Motor neuron (in vitro differentiated cells): ENCODE measurements around the gene PRR14L. TPM values are rescaled to one million over a fixed set of nuclear protein-coding genes. Genes with fewer than 3 reads are reported as not detected.
A peak's percentile ranks its signal among the peaks of the same experiment; 100 is the strongest.
"Not testable (repeated sequence)": the region's sequence is repeated elsewhere in the genome, so short reads cannot be mapped to it uniquely, and the experiment has no call there.

ENCODE experiments used
- ATAC-seq, 8 experiments: fragments of 200-7000 bp; cut with Tn5 transposase; replicated peaks in 6 of 8; 2 replicates each; pipeline ENCODE4 v1.8.0; 2021; ENCODE audit warnings: mild to moderate bottlenecking in 8 of 8, moderate library complexity in 8 of 8
- H3K27ac ChIP-seq, 2 donors: fragments of 250-450 bp; sonication (Bioruptor Pico); 2 replicates each; pipeline ENCODE4 v1.9.0; 2021; ENCODE audit warnings: antibody characterized with exemption in 2 of 2, mild to moderate bottlenecking in 2 of 2, moderate library complexity in 1 of 2
- H3K4me1 ChIP-seq, 2 donors: fragments of 250-450 bp; sonication (Bioruptor Pico); replicated peaks in 1 of 2; 2 replicates each; pipeline ENCODE4 v1.6.1; 2021; ENCODE audit warnings: antibody characterized with exemption in 2 of 2, mild to moderate bottlenecking in 2 of 2, moderate library complexity in 1 of 2
- H3K4me3 ChIP-seq, 5 donors: fragments of 250-450 bp; sonication (Bioruptor Pico); 2 replicates each; pipeline ENCODE4 v1.9.0; 2021; ENCODE audit warnings: antibody characterized with exemption in 5 of 5, mild to moderate bottlenecking in 5 of 5, moderate library complexity in 4 of 5
- WGBS, 10 experiments: fragments of 450-650 bp; shearing (Covaris generic); methylation state at CpG; one replicate each; pipeline ENCODE4 v1.0.0; 2022; 5-methylcytosine and 5-hydroxymethylcytosine counted together
- in situ Hi-C, 9 experiments: fragments of 400-800 bp; cut with MboI; loops; one replicate each; pipeline ENCODE4 v1.15.0; 2021; ENCODE audit warnings: low sequenced_read_pairs in 9 of 9, low pct_unique_long_range_greater_than_20kb in 2 of 9; ENCODE audit not compliant: unreplicated experiment in 9 of 9
- total RNA-seq, 8 experiments: library from RNA; unstranded; fragments of 300-600 nt; gene quantifications; 2 replicates each; pipeline versions ENCODE4 v1.2.3 to v1.2.4, GENCODE V29; 2022

Gene PRR14L
- total RNA-seq, 8 experiments from 2014 or later, result 17.5 to 52.3 (median 28.6) TPM

DNA sequence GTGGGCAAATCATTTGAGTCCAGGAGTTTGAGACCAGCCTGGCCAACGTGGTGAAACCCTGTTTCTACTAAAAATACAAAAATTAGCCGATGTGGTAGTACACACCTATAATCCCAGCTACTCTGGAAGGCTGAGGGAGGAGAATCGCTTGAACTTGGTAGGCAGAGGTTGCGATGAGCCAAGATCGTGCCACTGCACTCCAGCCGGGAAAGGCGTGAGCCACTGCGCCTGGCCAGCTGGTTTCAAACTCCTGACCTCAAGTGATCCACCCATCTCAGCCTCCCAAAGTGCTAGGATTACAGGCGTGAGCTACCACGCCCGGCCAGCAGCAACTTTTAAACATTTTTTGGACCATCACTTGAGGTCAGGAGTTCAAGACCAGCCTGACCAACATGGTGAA lies 55.9 kb downstream of the PRR14L start:
- in situ Hi-C loops, ATAC-seq: not testable (repeated sequence)

DNA sequence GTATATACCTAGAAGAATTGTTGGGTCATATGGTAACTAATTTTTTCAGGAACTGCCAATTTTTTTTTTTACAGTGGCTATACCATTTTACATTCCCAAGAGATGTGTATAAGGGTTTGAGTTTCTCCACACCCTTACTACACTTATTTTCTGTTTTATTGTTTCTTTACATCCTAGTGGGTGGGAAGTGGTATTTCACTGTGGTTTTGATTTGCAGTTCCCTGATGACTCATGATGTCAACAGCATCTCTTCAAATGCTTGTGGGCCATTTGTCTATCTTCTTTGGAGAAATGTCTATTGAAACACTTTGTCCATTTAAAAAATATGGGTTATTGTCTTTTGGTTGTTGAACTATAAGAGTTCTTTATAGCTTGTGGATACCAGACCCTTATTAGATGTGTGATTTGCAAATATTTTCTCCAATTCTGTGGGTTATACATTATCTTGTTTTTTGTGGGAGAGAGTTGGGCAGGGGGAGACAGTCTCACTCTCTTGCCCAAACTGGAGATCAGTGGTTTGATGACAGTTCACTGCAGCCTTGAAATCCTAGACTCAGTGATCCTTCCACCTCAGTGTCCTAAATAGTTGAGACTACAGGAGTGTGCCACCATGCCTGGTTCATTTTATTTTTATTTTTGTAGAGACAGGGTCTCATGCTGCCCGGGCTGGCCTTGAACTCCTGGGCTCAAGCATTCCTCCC lies 57.6 kb downstream of the PRR14L start:
- 100% methylated on average over 1 of the region's 1 CpG; no CpG with 5 or more reads in 6 of the 10 experiments for WGBS, 10 experiments
- in situ Hi-C loops, result no loop called here
- Histone ChIP-seq H3K4me1 (no peaks in the 10 kb centered on the region), H3K27ac (no peak overlapping the region), H3K4me3 (no peak overlapping the region)
- no peak for ATAC-seq

More for the DNA sequence above, 55.9 kb downstream of the PRR14L start:
- not testable (repeated sequence) for H3K4me3 ChIP-seq, H3K4me1 ChIP-seq, H3K27ac ChIP-seq
- 43 to 100% (median 100%) methylated on average over 1 to 6 of the region's 11 CpGs; no CpG with 5 or more reads in 5 of the 10 experiments for WGBS, 10 experiments

DNA sequence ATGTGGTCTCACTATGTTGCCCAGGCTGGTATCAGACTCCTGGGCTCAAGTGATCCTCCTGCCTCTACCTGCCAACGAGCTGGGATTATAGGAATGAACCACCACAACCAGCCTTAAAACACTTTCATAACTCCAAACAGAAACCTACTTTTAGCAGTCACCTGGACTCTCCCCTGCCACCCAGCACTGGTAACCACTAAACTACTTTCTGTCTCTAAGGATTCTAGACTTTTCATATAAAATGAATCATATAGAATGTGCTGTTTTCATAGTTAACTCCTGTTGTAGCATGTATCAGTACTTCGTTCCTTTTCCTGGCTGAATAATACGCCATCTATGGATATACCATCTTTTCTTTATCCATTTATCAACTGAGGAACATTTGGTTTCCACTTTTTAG lies 58.5 kb downstream of the PRR14L start:
- 88 to 100% (median 100%) methylated on average over 1 to 3 of the region's 3 CpGs for WGBS, 10 experiments
- in situ Hi-C loops, result no loop called here
- ATAC-seq, result no peak

DNA sequence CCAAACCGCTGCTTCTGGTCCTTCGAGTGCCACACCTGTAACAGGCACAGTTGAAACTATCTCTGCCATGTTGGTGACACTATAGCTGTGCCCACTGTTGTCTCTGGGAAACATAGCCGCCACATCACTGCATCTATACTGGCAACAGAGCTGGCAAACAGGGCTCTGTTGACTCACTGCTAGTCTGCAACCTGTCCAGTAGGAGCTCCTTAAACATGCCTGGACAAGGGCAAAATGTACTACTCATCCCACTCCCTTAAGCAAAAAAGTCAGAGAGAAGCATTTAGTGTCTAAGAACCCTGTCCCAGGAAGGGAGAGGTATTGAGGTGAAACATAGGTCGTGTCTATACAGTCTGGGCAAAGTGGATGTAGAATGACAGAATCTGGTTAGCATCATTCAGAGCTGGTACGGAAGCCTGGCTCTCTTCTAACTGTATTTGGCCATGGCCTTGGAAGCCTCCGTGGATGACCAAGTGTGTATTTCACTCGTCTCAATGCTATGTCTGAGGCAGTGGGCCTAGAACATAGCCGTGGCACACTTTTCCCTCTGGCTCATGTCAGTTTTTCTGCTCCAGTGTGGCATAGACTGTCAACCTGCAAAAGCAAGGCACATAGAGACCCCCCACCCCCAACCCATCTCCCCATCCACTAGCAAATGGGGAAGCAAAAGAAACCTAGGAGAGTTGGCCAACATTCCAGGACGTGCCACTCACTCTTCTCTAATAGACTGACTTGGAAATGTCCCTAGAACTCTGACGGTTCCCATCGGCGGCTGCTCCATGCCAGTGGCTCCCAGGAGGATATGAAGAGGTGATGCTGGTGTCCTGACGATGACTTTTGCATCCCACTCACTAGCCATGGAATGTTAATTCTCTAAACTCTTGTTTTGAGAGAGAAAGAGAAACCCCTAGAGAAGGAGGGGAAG lies 66.5 kb downstream of the PRR14L start:
- Histone ChIP-seq H3K4me1 (no peaks in the 10 kb centered on the region), H3K4me3 (no peak overlapping the region), H3K27ac (no peak overlapping the region)
- WGBS, 10 experiments, result 0 to 100% (median 92%) methylated on average over 1 to 9 of the region's 13 CpGs; no CpG with 5 or more reads in 1 of the 10 experiments
- in situ Hi-C loops, result no loop called here
- no peak for ATAC-seq

More for the DNA sequence above, 58.5 kb downstream of the PRR14L start:
- Histone ChIP-seq H3K4me1 (no peaks in the 10 kb centered on the region), H3K27ac (no peak overlapping the region), H3K4me3 (no peak overlapping the region)

DNA sequence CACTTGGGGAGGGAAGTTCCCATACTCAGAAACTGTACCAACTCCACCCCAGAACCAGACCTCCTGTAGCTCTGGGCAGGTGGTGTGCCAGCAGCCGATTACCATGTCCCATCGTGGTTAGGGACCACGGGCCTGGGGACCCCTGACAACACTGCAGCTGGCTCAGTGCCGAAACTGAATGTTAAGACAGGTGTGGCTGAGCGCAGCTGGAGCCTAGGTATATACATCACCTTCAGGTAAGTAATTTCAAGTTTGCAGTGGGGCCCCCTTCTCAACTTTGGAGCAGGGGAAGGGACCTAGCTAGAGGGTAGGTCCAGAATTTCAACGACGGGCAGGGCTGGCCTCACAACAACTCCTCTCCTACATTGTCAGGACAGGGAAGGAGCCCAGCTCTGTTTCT lies 67.2 kb downstream of the PRR14L start:
- in situ Hi-C loops, result no loop called here
- no peak overlapping the region for H3K27ac ChIP-seq
- ATAC-seq, result no peak
- WGBS, 10 experiments, result 70 to 100% (median 90%) methylated on average over 1 to 2 of the region's 7 CpGs; no CpG with 5 or more reads in 6 of the 10 experiments
- no peaks in the 10 kb centered on the region for H3K4me1 ChIP-seq
- no peak overlapping the region for H3K4me3 ChIP-seq

DNA sequence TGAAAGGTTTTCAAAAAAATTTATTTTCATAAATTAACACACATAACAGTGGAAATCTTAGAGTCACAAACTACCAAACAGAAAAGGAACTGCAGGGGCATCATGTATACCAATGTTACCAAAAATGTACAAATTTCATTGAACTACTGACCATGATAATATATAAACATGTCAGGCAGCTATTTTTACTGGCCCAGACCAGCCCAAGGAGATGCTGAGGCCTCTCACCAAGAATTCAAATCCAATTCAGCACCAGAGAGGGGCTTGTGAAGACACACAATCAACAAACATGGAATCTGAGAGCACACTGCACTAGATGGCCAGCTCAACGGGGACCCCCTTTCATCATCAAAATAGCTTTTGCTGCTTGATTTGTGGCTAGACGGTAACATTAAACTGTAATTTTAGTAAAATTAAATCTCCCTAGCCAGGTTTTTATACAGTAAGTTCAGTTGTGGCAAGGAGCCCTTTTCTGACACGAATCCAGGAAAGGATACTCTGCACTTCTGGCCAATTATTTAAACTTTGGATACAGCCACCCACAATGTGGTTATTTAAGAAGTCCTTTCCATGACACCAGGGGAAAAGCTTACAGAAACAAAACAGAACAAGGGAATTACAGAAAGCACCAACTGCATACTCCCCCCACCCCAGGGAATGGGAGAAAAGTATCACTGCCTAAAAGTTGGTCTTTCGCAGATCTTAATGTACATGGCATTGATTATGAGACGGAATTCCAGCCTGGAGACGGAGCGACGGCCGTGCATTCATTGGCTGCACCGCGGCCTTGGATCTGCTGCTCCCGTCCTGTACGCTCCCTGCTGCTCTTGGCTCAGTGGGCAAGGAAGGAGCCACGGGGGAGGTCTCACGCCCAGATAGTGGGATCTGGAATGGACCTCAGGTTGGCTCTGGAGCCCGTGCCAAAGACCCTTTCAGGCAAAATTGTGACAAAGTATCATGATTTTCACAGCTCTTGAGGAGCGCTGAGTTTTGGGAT lies 68.3 kb downstream of the PRR14L start:
- H3K4me3 ChIP-seq, result no peak overlapping the region
- WGBS, 10 experiments, result 33 to 100% (median 90%) methylated on average over 4 to 12 of the region's 17 CpGs; no CpG with 5 or more reads in 3 of the 10 experiments
- no peak for ATAC-seq
- in situ Hi-C loops, result no loop called here
- no peaks in the 10 kb centered on the region for H3K4me1 ChIP-seq
- no peak overlapping the region for H3K27ac ChIP-seq

DNA sequence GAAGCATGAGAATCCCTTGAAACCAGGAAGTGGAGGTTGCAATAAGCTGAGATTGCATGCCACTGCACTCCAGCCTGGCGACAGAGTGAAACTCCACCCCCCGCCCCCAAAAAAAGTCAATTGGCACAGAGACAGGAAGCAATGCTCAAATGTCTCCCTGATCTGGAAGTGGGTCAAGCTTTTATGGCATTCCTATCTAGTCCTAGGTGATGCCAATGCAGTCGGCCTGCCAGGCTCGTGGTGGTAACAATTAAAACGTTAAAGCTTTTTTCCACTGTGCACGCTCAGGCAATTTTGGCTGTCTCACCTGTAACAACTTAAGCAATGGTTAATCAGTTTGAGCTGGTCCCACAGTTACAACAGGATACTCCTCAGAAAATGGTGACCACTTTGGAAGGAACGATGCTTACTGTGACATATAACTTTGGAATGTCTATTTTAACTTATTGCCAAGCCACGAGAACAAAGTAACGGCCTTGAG lies 69.0 kb downstream of the PRR14L start:
- peak in 1 of 8 experiments; percentile 62 for ATAC-seq
- H3K27ac ChIP-seq, result no peak overlapping the region
- H3K4me3 ChIP-seq, result no peak overlapping the region
- H3K4me1 ChIP-seq, result no peaks in the 10 kb centered on the region
- WGBS, 10 experiments, result 45 to 100% (median 86%) methylated on average over 1 to 9 of the region's 9 CpGs
- in situ Hi-C loops, result no loop called here

DNA sequence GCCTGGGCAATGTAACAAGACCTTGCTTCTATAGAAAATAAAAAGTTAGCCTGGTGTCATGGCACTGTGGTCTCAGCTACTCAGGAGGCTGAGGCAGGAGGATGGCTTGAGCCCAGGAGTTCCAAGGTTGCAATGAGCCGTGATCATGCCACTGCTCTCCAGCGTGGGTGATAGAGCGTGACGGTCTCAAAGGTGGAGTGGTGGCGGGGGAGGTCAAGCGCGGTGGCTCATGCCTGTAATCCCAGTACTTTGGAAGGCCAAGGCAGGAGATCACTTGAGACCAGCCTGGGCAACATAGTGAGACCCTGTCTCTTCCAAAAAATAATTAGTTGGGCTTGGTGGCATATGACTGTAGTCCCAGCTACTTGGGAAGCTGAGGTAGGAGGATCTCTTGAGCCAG lies 71.2 kb downstream of the PRR14L start:
- H3K4me3 ChIP-seq, result no peak overlapping the region
- H3K4me1 ChIP-seq, result no peaks in the 10 kb centered on the region
- in situ Hi-C loops, result no loop called here
- H3K27ac ChIP-seq, result no peak overlapping the region
- WGBS, 10 experiments, result 92 to 100% (median 100%) methylated on average over 3 to 6 of the region's 7 CpGs; no CpG with 5 or more reads in 7 of the 10 experiments
- ATAC-seq, result no peak

DNA sequence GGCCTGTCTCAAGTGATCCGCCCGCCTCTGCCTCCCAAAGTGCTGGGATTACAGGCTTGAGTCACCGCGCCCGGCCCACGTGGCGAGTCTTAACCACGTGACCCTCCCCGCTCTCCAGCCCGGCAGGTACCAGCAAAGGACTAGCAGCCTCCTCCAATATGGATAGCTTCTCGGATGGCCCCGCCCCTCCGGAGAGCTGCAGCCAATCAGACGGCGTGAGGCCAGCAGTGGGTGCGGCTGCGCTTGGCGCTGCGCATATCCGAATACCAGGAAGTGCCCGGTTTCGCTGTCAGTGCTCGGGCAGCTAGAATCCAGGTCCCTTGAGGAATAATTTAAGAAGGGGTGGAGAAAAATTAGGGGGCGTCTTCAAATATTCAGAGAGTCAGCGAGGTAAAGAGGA lies 73.2 kb downstream of the PRR14L start:
- Histone ChIP-seq H3K4me3 (no peak overlapping the region), H3K4me1 (no peaks in the 10 kb centered on the region), H3K27ac (no peak overlapping the region)
- in situ Hi-C loops, result no loop called here
- 0 to 96% (median 56%) methylated on average over 1 to 12 of the region's 25 CpGs; no CpG with 5 or more reads in 2 of the 10 experiments for WGBS, 10 experiments
- peak in 4 of 8 experiments; percentile 28 to 100 (median 98) for ATAC-seq

DNA sequence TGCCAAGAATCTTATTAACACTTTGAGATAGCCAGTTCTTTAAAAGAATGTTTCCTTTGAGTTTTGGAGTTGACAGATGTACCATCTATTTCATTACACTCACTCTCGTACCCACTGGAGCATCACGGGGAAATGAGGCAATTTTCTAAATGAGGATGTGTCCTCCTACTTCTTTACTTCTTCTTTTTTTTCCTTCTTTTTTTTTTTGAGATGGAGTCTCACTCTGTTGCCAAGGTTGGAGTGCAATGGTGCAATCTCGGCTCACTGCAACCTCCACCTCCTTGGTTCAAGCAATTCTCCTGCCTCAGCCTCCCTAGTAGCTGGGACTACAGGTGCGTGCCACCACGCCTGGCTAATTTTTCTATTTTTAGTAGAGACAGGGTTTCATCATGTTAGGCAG lies 75.7 kb downstream of the PRR14L start:
- not testable (repeated sequence) for ATAC-seq, H3K27ac ChIP-seq, H3K4me3 ChIP-seq, H3K4me1 ChIP-seq
- in situ Hi-C loops, result loop anchor here in 2 of 9 experiments (25.0 kb wide), 1 partner anchor 288 kb away; no protein-coding TSS in a partner anchor
- WGBS, 10 experiments, result 57 to 100% (median 85%) methylated on average over 1 to 5 of the region's 5 CpGs

DNA sequence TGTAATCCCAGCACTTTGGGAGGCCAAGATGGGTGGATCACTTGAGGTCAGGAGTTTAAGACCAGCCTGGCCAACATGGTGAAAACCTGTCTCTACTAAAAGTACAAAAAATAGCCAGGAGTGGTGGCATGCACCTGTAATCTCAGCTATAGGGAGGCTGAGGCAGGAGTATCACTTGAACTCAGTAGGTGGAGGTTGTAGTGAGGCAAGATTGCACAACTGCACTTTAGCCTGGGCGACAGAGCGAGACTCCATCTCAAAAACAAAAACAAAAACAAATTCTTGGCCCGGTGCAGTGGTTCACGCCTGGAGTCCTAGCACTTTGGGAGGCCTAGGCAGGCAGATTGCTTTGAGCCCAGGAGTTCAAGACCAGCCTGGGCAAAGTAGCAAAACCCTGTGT lies 81.1 kb downstream of the PRR14L start:
- not testable (repeated sequence) for ATAC-seq, H3K4me3 ChIP-seq, H3K4me1 ChIP-seq, H3K27ac ChIP-seq
- 73 to 100% (median 93%) methylated on average over 1 to 4 of the region's 4 CpGs; no CpG with 5 or more reads in 5 of the 10 experiments for WGBS, 10 experiments
- in situ Hi-C loops, result loop anchor here in 2 of 9 experiments (25.0 kb wide), 1 partner anchor 293 kb away; no protein-coding TSS in a partner anchor

DNA sequence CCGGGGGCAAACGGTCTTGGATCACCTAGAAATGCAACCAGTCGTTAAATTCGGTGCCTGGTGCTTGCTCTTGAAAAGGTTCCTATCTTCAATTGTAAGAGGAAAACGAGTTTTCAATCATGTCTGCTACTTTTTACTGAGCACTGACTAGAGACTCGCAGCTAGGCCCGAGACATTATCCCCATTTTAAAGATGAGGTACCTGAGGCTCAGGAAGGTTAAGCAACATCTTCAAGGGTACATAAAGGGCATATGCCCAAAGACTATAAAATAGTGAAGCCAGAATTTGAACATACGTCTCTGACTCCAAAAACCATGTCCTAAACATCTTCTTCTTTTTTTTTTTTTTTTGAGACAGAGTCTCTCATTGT lies 87.3 kb downstream of the PRR14L start:
- Histone ChIP-seq H3K4me3 (peak overlapping the region; percentile 71 to 97 (median 93)), H3K27ac (no peak overlapping the region), H3K4me1 (peaks cover 4 to 6% of the 10 kb centered on the region in 2 donors)
- in situ Hi-C loops, result loop anchor here in 2 of 9 experiments (25.0 kb wide), 1 partner anchor 300 kb away; no protein-coding TSS in a partner anchor
- WGBS, 10 experiments, result 28 to 88% (median 73%) methylated on average over 3 to 8 of the region's 8 CpGs
- no peak for ATAC-seq
